PC-3 (cell line): ENCODE measurements around the gene ACVR2A. TPM values are rescaled to one million over a fixed set of nuclear protein-coding genes. Genes with fewer than 3 reads are reported as not detected.

Experiments
- ATAC-seq: fragments of 200-7000 bp; cut with Tn5 transposase; 2 replicates; pipeline ENCODE4 v1.9.1; 2020; ENCODE audit warnings: mild to moderate bottlenecking, moderate library complexity
- BruUV-seq: library from RNA; stranded (reverse); fragments of 400-500 nt; replicated peaks from 2 replicates; lab custom pipeline; 2021; lab: Mats Ljungman, UMichigan
- CTCF ChIA-PET: fragments of 300-600 bp; sonication (Branson Sonifier 250); formaldehyde crosslinking; loops from one replicate; lab custom pipeline; 2022; ENCODE audit warnings: antibody characterized with exemption; lab: Charles Lee
- POLR2A ChIA-PET: fragments of 300-600 bp; sonication (Branson Sonifier 250); formaldehyde crosslinking; loops from one replicate; lab custom pipeline; 2022; ENCODE audit warnings: antibody characterized with exemption; ENCODE audit not compliant: unreplicated experiment; lab: Charles Lee
- DNase-seq: peaks from one replicate; pipeline ENCODE4 v3.0.0-alpha.2; 2015
- H2AFZ ChIP-seq: fragments of 300-600 bp; sonication (generic); 2 replicates; pipeline ENCODE4 v1.6.0; 2016; ENCODE audit warnings: antibody characterized with exemption, low read length
- H3F3A ChIP-seq: fragments of 300-600 bp; sonication (generic); one replicate; pipeline ENCODE4 v1.6.0; 2017; ENCODE audit warnings: antibody characterized with exemption, low read length, control low read depth, mild to moderate bottlenecking; ENCODE audit not compliant: unreplicated experiment
- H3K27ac ChIP-seq: fragments of 300-600 bp; sonication (generic); 2 replicates; pipeline ENCODE4 v1.5.1; 2016; ENCODE audit warnings: mild to moderate bottlenecking, low read length
- H3K27me3 ChIP-seq: fragments of 300-600 bp; sonication (generic); 2 replicates; pipeline ENCODE4 v1.6.1; 2016; ENCODE audit warnings: low read length, mixed read lengths
- H3K36me3 ChIP-seq: fragments of 300-600 bp; sonication (generic); 2 replicates; pipeline ENCODE4 v1.6.1; 2016; ENCODE audit warnings: low read depth, mixed run types, low read length, mixed read lengths
- H3K4me1 ChIP-seq: fragments of 300-600 bp; sonication (generic); 2 replicates; pipeline ENCODE4 v1.5.1; 2016; ENCODE audit warnings: low read length; ENCODE audit not compliant: insufficient read depth
- H3K4me2 ChIP-seq: fragments of 300-600 bp; sonication (generic); 2 replicates; pipeline ENCODE4 v1.6.0; 2016; ENCODE audit warnings: low read length
- H3K4me3 ChIP-seq: fragments of 300-600 bp; sonication (generic); 2 replicates; pipeline ENCODE4 v1.5.1; 2016; ENCODE audit warnings: mild to moderate bottlenecking, low read length, mixed read lengths
- H3K79me2 ChIP-seq: fragments of 300-600 bp; sonication (generic); 2 replicates; pipeline ENCODE4 v1.6.1; 2017; ENCODE audit warnings: low read length, mixed read lengths
- H3K9ac ChIP-seq: fragments of 300-600 bp; sonication (generic); 2 replicates; pipeline ENCODE4 v1.6.0; 2016; ENCODE audit warnings: mild to moderate bottlenecking, low read length
- H3K9me2 ChIP-seq: fragments of 300-600 bp; sonication (generic); replicated peaks from 2 replicates; pipeline ENCODE4 v1.6.1; 2016; ENCODE audit warnings: mixed run types, low read length, mixed read lengths
- H3K9me3 ChIP-seq: fragments of 300-600 bp; sonication (generic); 2 replicates; pipeline ENCODE4 v1.6.1; 2016; ENCODE audit warnings: low read length, mixed read lengths
- H4K20me1 ChIP-seq: fragments of 300-600 bp; sonication (generic); 2 replicates; pipeline ENCODE4 v1.6.1; 2016; ENCODE audit warnings: low read length, mixed read lengths
- CTCF ChIP-seq: fragments of 300-600 bp; sonication (generic); conservative IDR thresholded peaks from 2 replicates; pipeline ENCODE4 v1.5.1; 2017; ENCODE audit warnings: antibody characterized with exemption, low read depth, mild to moderate bottlenecking, low read length
- EZH2 ChIP-seq: fragments of 300-600 bp; sonication (generic); IDR thresholded peaks from one replicate; pipeline ENCODE4 v1.6.1; 2017; ENCODE audit warnings: antibody characterized with exemption, mild to moderate bottlenecking, low read length; ENCODE audit not compliant: unreplicated experiment
- EZH2phosphoT487 ChIP-seq: fragments of 300-600 bp; sonication (generic); IDR thresholded peaks from 2 replicates; pipeline ENCODE4 v1.6.1; 2018; ENCODE audit warnings: mild to moderate bottlenecking, antibody characterized with exemption, low read length, borderline replicate concordance
- intact Hi-C: fragments of 100-400 bp; cut with micrococcal nuclease; formaldehyde crosslinking; loops from 2 replicates; pipeline ENCODE4 v1.9.0; 2023
- total RNA-seq: library from RNA; depleted of rRNA; stranded (reverse); fragments of >200 nt; gene quantifications from 2 replicates; pipeline ENCODE4 v1.2.3, GENCODE V29; 2014; rRNA removed

ACVR2A gene
- total RNA-seq, 1 experiment from 2014 or later = 6.5 TPM

GRCh38 chr2:147977679-147978078 lies 132.8 kb downstream of the ACVR2A start:
- peaks cover 59% of the 10 kb centered on the region for H3K79me2 ChIP-seq
- H3K36me3 ChIP-seq = peaks cover 1% of the 10 kb centered on the region; the same call in 1 of the 2 replicates
- no peak for DNase-seq
- TF ChIP-seq EZH2 (no peak), EZH2phosphoT487 (no peak), CTCF (no peak)
- no peaks in the 10 kb centered on the region for H3F3A ChIP-seq
- CTCF ChIA-PET = no interaction called here
- H3K4me3 ChIP-seq = no peak overlapping the region
- no peak overlapping the region for H3K9ac ChIP-seq
- H3K27me3 ChIP-seq = no peaks in the 10 kb centered on the region
- no peaks in the 10 kb centered on the region for H3K9me2 ChIP-seq
- ATAC-seq = no peak
- H4K20me1 ChIP-seq = peaks cover 3% of the 10 kb centered on the region; the same call in 1 of the 2 replicates
- no peaks in the 10 kb centered on the region for H3K4me1 ChIP-seq
- H2AFZ ChIP-seq = no peak overlapping the region
- POLR2A ChIA-PET = no interaction called here
- BruUV-seq = no TSS peak
- H3K9me3 ChIP-seq = no peaks in the 10 kb centered on the region
- H3K4me2 ChIP-seq = no peak overlapping the region
- no peak overlapping the region for H3K27ac ChIP-seq
- intact Hi-C loops = no loop called here

Other genes with a start within 250 kb of the ACVR2A start
- 34.6 and 65.9 TPM in 2 replicates for gene ORC4, start 175.7 kb downstream of the ACVR2A start, total RNA-seq
- 8.5 and 9.7 TPM in 2 replicates for gene MBD5, start 176.1 kb downstream of the ACVR2A start, total RNA-seq